GM18499 (cell line): ENCODE measurements around the gene RHAG.
A peak's percentile ranks its signal among the peaks of the same experiment; 100 is the strongest.
"Not testable (repeated sequence)": the region's sequence is repeated elsewhere in the genome, so short reads cannot be mapped to it uniquely, and the experiment has no call there.

ENCODE experiments used
- ATAC-seq: cut with Tn5 transposase; IDR thresholded peaks from one replicate; pipeline ENCODE4 v1.9.1; 2021; ENCODE audit warnings: moderate number of reproducible peaks; ENCODE audit not compliant: insufficient read depth, unreplicated experiment

The RHAG gene

DNA sequence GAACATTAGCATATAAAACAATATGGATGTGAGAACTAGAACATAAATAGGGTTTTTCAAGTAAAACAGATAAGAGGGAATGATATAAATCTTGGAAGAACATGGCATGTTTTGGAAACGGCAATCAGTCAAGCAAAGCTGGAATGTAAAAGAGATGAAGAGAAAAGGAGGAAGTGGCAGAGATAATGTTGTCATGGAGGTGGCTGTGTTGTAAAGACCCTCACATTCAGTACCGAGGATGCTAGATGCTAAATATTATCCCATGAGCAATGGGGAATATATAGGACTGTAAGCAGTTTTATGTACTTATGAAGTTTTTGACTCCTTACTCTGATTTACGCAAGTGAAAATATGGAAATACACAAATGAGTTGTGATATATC is 702 bp upstream of the RHAG start:
- no peak for ATAC-seq

GRCh38 chr6:49635978-49636712 is 494 bp downstream of the RHAG start:
- no peak for ATAC-seq

DNA sequence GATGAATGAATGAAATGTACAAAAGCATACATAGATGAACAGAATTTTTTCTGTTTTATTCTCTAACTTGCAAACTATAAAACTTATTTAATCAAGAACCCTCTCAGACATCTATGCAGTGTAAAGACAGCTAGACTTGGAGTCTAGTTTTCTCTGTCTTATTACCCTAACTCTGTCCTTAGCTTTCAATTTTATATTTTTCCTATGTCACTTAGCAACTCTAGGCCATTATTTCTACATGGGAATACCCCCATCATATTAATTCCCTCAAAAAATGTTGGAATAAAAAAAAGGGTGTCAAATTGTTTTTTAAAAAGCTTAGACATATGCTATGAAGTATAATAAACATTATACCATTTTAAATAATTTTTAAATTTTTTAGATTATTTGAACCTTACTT is 1.2 kb downstream of the RHAG start:
- no peak for ATAC-seq

DNA sequence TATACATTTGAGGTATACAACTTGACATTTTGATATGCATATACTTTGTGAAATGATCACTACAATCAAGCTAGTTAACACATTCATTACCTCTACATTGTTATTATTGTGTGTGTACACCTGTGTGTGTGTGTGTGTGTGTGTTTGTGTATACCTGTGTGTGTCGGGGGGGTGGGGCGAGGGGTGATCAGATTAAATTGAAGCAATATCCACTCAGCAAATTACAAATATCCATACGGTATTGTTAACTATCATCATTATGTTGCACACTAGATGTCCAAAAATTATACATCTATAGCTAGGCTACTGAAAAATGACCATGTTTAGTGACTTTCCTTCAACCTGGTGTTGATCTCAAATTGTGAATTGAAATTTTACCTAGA is 1.8 kb downstream of the RHAG start:
- ATAC-seq, result no peak

GRCh38 chr6:49634092-49634835 is 2.4 kb downstream of the RHAG start:
- no peak for ATAC-seq

GRCh38 chr6:49633541-49633940 is 3.1 kb downstream of the RHAG start:
- no peak for ATAC-seq

- no peak for ATAC-seq
Measured at GRCh38 chr6:49632727-49633126, 3.9 kb downstream of the RHAG start.

DNA sequence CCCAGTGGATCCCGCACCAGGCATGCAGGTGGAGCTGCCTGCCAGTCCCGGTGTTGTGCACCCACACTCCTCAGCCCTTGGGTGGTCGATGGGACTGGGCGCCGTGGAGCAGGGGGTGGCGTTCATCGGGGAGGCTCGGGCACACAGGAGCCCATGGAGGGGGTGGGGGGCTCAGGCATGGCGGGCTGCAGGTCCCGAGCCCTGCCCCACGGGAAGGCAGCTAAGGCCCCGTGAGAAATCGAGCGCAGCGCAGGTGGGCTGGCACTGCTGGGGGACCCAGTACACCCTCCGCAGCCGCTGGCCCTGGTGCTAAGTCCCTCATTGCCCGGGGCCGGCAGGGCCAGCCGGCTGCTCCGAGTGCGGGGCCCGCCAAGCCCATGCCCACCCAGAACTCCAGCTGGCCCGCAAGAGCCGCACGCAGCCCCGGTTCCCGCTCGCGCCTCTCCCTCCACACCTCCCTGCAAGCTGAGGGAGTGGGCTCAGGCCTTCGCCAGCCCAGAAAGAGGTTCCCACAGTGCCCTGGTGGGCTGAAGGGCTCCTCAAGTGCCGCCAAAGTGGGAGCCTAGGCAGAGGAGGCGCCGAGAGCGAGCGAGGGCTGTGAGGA is 7.1 kb downstream of the RHAG start:
- ATAC-seq, result not testable (repeated sequence)

DNA sequence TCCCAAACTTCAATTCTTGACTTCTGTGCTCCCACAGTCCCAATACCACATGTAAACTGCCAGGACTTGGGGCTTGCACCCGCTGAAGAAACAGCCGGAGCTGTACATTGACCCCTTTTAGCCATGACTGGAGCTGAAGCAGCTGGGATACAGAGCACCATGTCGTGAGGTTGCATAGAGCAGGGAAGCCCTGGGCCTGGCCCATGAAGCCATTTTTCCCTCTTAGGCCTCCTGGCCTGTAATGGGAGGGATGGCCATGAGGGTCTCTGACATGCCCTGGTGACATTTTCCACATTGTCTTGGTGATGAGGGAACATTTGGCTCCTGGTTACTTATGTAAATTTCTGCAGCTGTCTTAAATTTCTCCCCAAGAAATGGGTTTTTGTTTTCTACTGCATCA is 9.8 kb downstream of the RHAG start:
- no peak for ATAC-seq

- ATAC-seq, result no peak
Measured at GRCh38 chr6:49618257-49618656, 18.4 kb downstream of the RHAG start.

DNA sequence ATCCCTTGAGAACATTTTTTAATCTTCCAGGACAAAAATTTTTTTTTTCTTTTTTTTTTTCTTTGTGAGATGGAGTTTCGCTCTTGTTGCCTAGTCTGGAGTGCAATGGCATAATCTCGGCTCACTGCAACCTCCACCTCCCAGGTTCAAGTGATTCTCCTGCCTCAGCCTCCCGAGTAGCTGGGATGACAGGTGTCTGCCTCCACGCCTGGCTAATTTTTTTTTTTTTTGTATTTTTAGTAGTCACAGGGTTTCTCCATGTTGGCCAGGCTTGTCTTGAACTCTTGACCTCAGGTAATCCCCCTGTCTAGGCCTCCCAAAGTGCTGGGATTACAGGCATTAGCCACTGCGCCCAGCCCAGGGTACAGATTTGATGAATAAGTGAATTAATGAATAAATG is 22.5 kb downstream of the RHAG start:
- not testable (repeated sequence) for ATAC-seq

- ATAC-seq, result no peak
Measured at GRCh38 chr6:49609285-49609684, 27.4 kb downstream of the RHAG start.

- not testable (repeated sequence) for ATAC-seq
Measured at GRCh38 chr6:49608275-49608674, 28.4 kb downstream of the RHAG start.

- ATAC-seq, result no peak
Measured at GRCh38 chr6:49607391-49607982, 29.2 kb downstream of the RHAG start.

DNA sequence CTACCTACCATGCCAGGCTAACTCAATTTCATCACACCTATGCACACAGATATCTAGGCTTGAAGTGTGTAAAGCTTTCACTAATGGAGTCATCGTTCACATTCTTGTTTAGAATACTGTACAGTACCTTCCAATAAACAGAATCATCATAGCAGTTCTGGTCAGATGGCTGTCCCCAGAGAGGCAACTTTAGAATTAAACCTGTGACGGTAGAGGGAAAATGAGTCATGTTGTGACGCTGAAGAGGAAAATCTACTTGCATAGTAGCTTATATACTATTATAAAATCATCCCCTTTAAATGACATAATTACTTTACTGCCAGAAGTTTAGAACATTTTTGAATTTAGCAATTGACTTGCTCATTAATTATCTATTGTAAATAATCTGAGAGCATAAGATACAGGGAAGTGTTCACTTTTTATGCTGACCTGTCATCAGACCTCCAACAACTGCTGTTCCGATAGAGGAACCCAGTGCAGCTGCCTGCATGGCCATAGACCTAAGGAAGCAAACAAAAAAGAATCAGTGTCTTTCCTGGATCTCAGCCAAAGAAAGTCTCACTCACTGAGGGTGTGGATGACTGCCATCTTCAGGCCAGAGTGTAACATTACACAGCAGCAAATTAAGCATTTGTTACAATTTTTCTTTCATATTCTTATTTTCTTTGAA is 29.8 kb downstream of the RHAG start:
- ATAC-seq, result peak; percentile 94

GRCh38 chr6:49604080-49604479 is 32.6 kb downstream of the RHAG start:
- ATAC-seq, result not testable (repeated sequence)

DNA sequence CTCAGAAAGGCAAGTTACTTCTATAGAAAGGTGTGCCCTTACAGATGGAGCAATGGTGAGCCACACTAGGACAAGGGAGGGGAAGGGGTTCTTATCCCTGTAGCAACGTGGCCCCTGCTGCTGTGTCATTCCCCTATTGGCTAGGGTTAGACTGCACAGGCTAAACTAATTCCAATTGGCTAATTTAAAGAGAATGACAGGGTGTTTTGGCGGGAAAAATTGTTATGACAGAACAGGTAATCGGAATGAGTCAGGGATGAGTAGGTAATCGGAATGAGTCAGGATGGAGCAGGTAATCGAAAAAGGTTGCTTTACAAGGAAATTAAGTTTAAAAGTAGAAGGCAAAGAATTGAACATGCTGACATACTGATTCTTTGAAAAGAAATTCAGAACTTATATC is 49.4 kb downstream of the RHAG start:
- not testable (repeated sequence) for ATAC-seq

DNA sequence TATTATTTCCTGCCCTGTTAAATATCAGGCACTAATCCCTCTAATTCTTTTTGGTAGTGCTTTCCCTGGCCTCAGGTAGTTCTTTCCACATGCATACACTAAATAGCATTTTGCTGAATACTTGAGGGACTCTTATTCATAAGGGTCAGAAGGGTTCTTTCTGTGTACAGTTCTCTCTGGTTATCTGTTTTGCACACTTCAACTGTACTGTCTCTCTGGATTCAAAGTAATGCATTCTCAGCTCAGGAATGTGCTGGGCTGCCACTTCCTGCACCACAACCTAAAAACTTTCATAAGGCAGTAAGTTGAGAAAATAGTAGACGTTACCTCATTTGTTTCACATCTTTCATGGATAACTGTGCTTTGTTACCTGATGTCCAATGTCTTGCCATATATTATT is 54.1 kb downstream of the RHAG start:
- no peak for ATAC-seq

DNA sequence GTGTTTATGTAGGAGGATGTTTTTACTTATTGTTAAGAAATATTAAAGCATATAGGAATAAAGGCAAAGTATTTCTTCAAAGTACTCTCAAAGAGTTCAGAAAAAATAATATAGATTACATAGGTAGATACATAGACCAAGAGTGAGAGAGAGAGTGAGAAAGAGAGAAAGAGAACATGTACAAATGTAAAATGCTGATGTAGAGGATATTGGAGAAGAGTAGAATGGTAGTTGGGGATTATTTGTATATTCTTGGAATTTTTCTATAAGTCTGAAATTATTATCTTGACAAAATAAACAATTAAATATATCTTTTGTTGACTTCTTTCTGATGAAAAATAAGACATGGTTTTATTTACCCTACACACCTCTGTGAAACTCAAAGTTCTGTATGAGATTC is 57.0 kb downstream of the RHAG start:
- ATAC-seq, result no peak

GRCh38 chr6:49576618-49577017 is 60.0 kb downstream of the RHAG start:
- no peak for ATAC-seq
